Stimulated activated CD8-positive, alpha-beta memory T cell treated with anti-CD3 and anti-CD28 coated beads, Interleukin-4, amount 100 ng/mL, for 4 hours (primary cell): ENCODE data around the gene PPFIA2.
"Not testable (repeated sequence)": the region's sequence is repeated elsewhere in the genome, so short reads cannot be mapped to it uniquely, and the experiment has no call there.

Experiments used
- DNase-seq, 2 donors: peaks; one replicate each; pipeline ENCODE4 v3.0.0-alpha.2; 2020; ENCODE audit warnings: low read depth in 2 of 2, low spot score in 1 of 2

Gene PPFIA2

DNA sequence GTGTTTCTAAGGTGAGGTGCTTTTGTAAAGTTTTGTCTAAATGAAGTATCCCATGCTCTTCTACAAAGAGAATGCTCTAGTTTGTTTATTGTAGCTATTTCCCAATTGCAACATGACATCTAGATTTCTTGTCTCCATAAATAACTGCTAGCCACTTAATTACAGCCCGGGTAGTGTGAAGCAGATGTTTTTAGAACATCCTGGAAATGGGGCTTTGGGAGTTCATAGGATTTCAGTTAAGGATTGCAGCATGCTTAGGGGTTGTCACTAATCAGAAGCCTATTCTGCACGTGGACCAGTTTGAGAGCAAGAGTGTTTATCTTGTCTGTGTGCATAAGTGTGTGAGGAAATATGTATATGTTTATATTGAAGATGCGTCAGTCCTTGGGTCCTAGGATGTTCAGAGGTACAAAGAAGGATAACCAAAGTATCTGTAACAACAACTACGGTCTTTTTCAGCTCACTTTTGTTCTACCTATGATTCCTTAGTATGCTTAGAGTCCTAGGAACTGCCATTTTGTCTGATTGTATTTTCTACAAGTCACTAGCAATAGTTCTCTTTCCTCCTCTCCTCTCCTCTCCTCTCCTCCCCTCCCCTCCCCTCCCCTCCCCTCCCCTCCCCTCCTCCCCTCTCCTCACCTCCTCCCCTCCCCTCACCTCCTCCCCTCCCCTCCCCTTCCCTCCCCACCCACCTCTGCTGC lies 546.0 kb downstream of the PPFIA2 start:
- no peak for DNase-seq

- no peak for DNase-seq
These were observed 547.8 kb downstream of the PPFIA2 start for GRCh38 chr12:81211306-81211705.

- DNase-seq, result not testable (repeated sequence)
These were observed 549.4 kb downstream of the PPFIA2 start for GRCh38 chr12:81209772-81210225.

GRCh38 chr12:81209012-81209411 lies 550.1 kb downstream of the PPFIA2 start:
- DNase-seq, result no peak

- no peak for DNase-seq
These were observed 550.8 kb downstream of the PPFIA2 start for GRCh38 chr12:81208187-81208911.
